ENCODE measurements around the gene IBA57.

DNA sequence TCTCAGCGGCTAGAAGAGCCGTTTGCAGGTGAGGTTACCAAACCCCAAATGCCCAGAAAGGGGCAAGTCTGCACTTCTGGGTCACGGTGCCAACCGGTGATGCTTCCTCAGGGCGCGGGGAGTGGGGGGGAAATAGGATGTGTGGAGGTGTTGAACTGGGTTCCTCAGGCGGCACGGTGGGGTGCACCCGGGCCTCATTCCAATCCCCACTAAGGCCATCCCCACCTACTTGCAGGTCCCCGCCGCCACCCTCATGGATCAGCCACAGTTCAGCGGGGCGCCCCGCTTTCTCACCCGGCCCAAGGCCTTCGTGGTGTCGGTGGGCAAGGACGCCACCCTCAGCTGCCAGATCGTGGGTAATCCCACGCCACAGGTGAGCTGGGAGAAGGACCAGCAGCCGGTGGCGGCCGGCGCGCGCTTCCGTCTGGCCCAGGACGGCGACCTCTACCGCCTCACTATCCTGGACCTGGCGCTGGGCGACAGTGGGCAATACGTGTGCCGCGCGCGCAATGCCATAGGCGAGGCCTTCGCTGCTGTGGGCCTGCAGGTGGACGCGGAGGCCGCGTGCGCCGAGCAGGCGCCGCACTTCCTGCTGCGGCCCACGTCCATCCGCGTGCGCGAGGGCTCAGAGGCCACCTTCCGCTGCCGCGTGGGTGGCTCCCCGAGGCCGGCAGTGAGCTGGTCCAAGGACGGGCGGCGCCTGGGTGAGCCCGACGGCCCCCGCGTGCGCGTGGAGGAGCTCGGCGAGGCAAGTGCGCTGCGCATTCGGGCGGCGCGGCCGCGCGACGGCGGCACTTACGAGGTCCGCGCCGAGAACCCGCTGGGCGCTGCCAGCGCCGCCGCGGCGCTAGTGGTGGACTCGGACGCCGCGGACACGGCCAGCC is 46.2 kb downstream of the IBA57 start:
- TF ChIP-seq POLR2A (IDR thresholded peaks at IDR 0.05) (no peak), CTCF (IDR thresholded peaks at IDR 0.05 in 4 of 5, conservative IDR thresholded peaks at IDR 0.05 in 1 of 5) (peak in 1 of 5 experiments; percentile 26)
